ENCODE data around the gene KRT33A.

The KRT33A gene

DNA sequence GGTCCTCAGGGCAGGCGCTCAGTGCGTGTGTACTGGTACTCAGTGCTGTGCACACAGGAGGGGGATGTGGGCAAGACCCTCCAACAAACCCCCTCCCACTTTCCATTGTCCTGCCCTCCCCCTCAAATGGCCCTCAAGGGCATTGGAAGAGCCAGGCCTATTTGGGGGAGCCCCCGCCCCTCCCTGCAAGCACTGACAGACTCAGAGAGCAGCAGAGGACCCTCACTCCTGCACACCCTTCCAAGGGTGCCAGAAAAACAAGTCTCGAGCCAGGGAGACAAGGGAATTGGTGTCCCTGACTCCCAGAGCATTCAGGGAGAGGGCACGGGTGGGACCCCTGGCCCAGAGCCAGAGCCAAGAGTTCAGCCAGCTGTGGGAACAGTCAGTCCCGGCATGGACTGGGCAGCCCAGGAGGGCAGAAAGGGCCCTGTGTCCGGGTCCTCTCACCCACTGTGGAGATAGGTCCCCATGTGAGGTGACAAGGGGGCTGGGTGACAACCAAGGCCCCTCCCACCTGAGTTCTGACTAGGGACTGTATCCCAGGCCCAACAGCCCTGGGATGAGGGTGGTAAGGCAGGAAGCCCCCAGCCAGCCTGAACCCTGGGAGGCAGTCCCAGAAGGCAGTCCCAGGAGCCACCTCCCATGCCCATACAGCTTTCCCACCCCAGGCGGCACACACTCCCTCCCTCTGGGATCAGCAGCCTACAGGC, 23.1 kb downstream of the KRT33A start:
- no peak for DNase-seq

DNA sequence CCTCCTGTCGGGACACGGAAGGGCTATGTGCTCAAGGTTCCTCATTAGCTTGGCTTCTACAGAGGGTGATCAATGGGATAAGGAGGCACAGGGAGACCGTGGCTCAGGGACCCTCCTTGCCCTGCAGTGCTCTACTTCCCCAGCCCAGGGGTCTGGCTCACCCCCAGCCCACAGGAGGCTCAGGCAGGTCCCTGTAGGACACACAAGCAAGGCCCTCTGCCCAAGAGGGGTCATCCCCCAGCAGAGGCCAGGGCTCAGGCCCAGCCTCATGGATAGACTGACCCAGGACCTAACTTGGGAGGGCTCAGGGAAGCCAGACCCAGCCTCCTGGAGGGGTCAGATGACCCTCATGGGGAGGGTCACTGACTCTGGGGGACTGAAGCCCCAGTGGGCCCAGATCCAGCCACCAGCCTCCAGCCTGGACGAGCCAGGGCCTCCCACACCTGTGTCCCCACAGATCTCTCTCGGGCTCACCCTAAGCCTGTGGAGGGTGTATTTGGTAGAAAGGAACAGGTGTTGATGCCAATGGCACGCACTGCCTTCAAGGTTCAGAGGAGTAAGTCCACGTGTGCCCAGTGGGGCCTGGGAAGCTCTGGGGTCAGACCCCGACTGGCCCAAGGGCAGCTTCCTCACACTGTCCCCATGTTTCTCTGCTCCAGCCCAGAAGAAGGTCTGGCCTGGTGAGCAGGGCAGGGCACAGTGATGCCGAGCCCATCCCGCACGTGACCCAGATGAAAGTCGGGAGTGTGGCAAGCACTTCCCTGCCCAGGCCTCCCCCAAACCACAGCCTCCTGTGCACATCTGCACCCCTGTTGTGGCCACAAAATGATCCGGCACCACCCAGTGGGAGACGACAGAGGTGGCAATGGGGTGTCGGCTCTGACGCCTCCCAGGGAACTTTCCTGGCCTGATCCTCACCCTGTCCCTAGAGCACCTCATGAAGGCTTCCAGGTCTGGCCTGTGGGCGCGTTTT, 24.2 kb downstream of the KRT33A start:
- DNase-seq = no peak

DNA sequence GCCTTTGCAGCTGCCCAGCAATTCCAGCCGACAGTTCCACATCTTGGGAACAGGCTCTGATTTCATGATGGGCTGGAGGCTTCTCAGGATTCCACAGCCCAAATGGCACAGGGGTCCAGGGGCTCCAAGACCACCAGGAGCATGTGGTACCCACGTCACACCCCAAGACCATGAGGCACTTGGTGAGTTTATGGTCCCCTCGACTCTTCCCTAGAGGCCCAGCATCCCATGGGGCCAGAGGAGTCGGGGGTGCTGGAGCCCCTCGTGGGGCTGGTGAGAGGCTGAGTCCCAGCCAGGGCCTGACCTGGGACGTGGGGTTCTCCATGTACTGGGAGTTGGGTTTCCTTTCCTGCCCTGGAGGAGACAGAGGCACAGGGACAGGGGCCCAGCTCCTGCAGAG, 25.0 kb downstream of the KRT33A start:
- DNase-seq = no peak

DNA sequence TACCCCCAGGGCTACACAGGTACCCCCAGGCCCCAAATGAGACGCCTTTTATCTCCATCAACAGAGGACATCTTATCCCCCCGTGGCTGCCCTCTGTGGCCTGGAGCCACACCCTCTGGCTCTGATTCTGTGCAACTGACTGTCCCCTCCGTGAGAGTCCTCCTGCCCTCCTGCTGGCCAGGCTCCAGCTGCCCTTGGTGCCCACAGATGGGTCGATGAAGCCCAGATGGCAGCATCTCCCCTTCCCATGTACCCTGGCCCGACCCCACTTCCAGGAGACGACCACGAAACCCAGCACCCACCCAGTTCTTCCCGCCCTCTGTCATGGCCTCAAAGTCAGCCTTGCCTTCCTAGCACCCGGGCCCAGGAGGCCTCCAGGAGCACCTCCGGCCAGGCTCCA, 25.5 kb downstream of the KRT33A start:
- no peak for DNase-seq

DNA sequence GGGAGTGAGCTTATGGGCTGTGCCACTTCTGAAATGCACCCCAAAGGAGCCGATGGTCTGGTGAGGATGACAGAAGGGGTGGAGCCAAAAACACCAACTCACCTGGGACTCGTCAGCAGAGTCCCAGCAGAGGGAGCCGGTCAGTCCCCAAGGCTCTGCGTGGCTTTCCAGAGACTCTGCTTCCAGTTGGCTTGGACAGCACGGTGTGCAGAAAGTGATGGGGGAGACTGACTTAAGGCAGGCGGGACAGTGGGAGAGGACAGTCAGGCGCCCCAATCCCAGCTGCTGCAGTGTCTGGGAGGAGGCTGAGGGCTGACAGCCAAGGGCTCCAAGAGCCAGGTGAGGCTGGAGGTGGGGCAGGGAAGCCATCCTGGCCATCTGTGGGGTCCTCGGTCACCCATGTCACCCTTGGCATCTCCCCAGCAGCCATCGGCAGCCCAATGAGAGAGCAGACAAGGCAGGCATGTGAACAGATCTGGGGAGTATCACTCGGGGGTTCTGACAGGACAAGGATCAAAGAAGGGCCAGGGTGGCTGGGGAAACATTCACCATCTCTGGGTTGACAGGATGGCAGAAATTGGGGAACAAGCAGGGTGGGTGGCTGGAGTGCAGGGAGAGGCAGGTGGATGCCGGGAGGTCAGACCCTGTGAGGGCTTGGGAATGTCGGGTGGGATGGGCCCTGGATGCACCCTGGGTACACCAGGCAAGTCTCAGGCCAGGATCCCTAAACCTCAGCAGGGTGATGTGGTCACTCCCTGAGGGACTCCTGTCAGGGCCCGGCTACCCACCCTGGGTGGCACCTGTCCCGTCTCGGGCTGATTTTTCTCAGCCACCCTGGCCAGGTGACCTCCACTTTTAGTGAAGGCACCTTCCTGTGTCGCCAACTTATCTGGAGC, 26.2 kb downstream of the KRT33A start:
- DNase-seq = no peak

- DNase-seq = no peak
Observed at GRCh38 chr17:41322903-41323895, 27.4 kb downstream of the KRT33A start.

- peak; percentile 62 for DNase-seq
Observed at GRCh38 chr17:41322094-41322902, 28.3 kb downstream of the KRT33A start.

DNA sequence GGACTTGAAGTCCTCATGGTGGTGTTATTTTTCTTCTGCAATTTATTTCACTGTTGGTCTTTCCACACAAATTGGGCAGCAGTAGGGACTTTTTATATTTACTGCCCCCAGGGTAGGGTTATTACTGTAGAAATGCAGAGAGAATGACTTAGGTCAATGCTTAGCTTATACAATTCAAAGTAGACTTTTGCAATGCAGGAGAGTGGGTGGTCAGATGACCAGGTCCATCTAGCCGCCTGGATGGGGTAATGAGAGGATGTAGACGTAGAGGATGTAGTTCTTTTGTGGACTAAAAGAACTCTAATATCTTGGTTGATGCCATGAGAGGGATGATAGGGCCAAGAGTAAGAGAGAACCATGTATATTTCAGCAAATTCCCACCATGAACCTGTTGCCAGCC, 32.4 kb downstream of the KRT33A start:
- no peak for DNase-seq

- DNase-seq = no peak
Observed at GRCh38 chr17:41315814-41316445, 34.7 kb downstream of the KRT33A start.

GRCh38 chr17:41315204-41315794, 35.3 kb downstream of the KRT33A start, which contains the start of gene KRTAP17-1:
Gene KRTAP17-1 (minus strand): TSS chr17:41315710. CDS start chr17:41315650, 60 bp downstream.
- DNase-seq = no peak

GRCh38 chr17:41311111-41311510, 39.5 kb downstream of the KRT33A start:
- DNase-seq = no peak

- no peak for DNase-seq
Observed at GRCh38 chr17:41308918-41309359, 41.7 kb downstream of the KRT33A start, which contains the start of gene KRTAP16-1. Gene KRTAP16-1 (minus strand): TSS chr17:41309309. CDS start chr17:41309253, 56 bp downstream.

DNA sequence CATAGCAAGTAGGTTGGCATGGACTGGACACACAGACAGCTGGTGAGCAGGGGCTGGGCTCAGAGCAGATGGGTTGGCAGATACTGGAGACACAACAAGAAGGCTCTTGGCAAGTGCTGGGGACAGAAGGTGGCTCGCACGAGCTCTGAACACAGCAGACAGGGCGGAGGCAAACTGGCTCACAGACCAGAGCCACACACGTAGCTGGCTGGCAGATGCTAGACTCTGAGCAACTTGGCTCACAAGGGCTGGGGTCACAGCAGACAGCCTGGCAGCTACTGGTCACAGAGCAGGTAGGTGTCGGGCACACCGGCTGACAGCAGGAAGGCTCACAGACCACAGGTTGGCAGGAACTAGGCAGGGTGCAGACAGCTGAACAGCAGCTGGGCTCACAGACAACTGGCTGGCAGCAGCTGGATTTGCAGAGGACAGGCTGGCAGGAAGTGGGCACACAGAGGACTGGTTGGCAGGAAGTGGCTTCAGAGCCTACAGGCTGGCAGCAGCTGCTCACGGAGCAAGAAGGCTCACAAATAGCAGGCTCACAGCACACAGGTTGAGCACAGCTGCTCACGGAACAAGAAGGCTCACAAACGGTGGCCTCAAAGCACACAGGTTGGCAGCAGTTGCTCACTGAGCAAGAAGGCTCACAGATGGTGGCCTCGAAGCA, 42.2 kb downstream of the KRT33A start:
- DNase-seq = no peak

DNA sequence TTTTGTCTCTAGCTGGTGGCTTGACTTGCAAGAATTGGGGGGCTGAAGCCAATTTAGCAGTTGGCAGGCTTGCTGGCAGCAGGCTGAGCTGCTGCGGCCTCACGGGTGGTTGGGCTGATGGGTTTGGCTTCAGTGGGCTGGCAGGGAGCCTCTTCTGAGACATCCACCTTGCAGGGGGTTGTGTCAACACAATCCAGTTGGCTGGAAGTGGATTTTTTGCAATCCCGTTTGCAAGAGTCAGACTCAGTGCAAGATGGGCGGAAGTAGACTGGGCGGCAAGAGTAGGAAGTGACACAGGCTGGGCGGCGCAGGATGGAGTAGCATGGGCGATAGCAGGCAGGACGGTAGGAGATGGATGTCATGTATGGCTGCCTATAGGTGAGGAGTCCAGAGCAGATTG, 43.0 kb downstream of the KRT33A start:
- no peak for DNase-seq

DNA sequence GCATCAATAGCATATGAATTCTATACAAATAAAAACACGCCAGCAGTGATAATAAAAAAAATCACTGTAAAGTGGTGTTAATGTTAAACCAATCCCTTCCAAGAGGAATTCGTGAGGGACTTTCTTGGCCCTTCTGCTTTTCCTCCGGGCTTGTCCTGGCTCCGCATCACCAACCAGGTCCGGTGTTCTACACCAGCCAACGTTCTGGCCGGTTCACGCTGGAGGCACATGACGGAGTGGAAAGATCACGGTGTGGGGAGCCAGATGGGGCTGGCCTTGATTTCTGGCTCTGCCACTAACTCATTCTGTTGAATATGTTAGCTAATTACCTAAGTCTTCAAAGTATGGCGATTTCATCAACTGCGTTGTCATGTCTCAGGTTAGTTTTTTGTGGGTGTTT, 46.5 kb downstream of the KRT33A start:
- DNase-seq = no peak

- DNase-seq = no peak
Observed at GRCh38 chr17:41302981-41303380, 47.6 kb downstream of the KRT33A start.

GRCh38 chr17:41301916-41302901, 48.4 kb downstream of the KRT33A start, which contains the start of gene KRTAP29-1:
Gene KRTAP29-1 (minus strand): TSS chr17:41302851. CDS start chr17:41302851, 0 bp downstream.
- no peak for DNase-seq
